Neural cell (in vitro differentiated cells): ENCODE data around the gene PARD3B. TPM values are rescaled to one million over a fixed set of nuclear protein-coding genes. Genes with fewer than 3 reads are reported as not detected.

ENCODE experiments used
- H2AFZ ChIP-seq: fragments of 200-600, 300-800 bp; sonication (generic), shearing (Covaris generic); 2 replicates; pipeline ENCODE4 v1.6.0; 2014; ENCODE audit warnings: low read depth, mild to moderate bottlenecking, antibody characterized with exemption, low read length, moderate library complexity
- H3F3A ChIP-seq: fragments of 200-600 bp; shearing (Covaris generic); 2 replicates; pipeline ENCODE4 v1.6.1; 2016; ENCODE audit warnings: mild to moderate bottlenecking, moderate library complexity, mixed read lengths, antibody characterized with exemption, low read length; ENCODE audit not compliant: insufficient read depth, poor library complexity, severe bottlenecking
- H3K27ac ChIP-seq: fragments of 200-600, 300-800 bp; sonication (generic), shearing (Covaris generic); 2 replicates; pipeline ENCODE4 v1.5.1; 2014; ENCODE audit warnings: mild to moderate bottlenecking, low read length, moderate library complexity
- H3K27me3 ChIP-seq: fragments of 300-800, 200-600 bp; sonication (generic), shearing (Covaris generic); 2 replicates; pipeline ENCODE4 v1.6.0; 2014; ENCODE audit warnings: mild to moderate bottlenecking, low read depth, low read length, moderate library complexity; ENCODE audit not compliant: insufficient read depth
- H3K36me3 ChIP-seq: fragments of 300-800, 200-600 bp; sonication (generic), shearing (Covaris generic); 2 replicates; pipeline ENCODE4 v1.5.1; 2014; ENCODE audit warnings: mild to moderate bottlenecking, antibody characterized with exemption, low read length, moderate library complexity; ENCODE audit not compliant: insufficient read depth
- H3K4me2 ChIP-seq: fragments of 300-800, 200-600 bp; sonication (generic), shearing (Covaris generic); 2 replicates; pipeline ENCODE4 v1.6.0; 2014; ENCODE audit warnings: mild to moderate bottlenecking, low read length
- H3K4me3 ChIP-seq: fragments of 300-800, 200-600 bp; sonication (generic), shearing (Covaris generic); 2 replicates; pipeline ENCODE4 v1.5.1; 2014; ENCODE audit warnings: mild to moderate bottlenecking, low read length, moderate library complexity
- H3K79me2 ChIP-seq: fragments of 200-600 bp; shearing (Covaris generic); replicated peaks from 2 replicates; pipeline ENCODE4 v1.6.0; 2014; ENCODE audit warnings: mild to moderate bottlenecking, low read length, moderate library complexity; ENCODE audit not compliant: insufficient read depth
- H3K9ac ChIP-seq: fragments of 300-800, 200-600 bp; sonication (generic), shearing (Covaris generic); 2 replicates; pipeline ENCODE4 v1.6.1; 2016; ENCODE audit warnings: mild to moderate bottlenecking, low read length, mixed read lengths
- H3K9me2 ChIP-seq: fragments of 200-600 bp; shearing (Covaris generic); 2 replicates; pipeline ENCODE4 v1.6.1; 2016; ENCODE audit warnings: mild to moderate bottlenecking, low read length, mixed read lengths; ENCODE audit not compliant: insufficient read depth
- H3K9me3 ChIP-seq: fragments of 200-600, 300-800 bp; sonication (generic), shearing (Covaris generic); 2 replicates; pipeline ENCODE4 v1.6.1; 2016; ENCODE audit warnings: mild to moderate bottlenecking, mixed run types, low read length, moderate library complexity, mixed read lengths
- H4K20me1 ChIP-seq: fragments of 200-600 bp; shearing (Covaris generic); 2 replicates; pipeline ENCODE4 v1.6.1; 2016; ENCODE audit warnings: mild to moderate bottlenecking, mixed run types; ENCODE audit not compliant: insufficient read depth
- EP300 ChIP-seq: fragments of 450-650 bp; conservative IDR thresholded peaks from 2 replicates; pipeline ENCODE4 v1.6.1; 2014; ENCODE audit warnings: antibody characterized with exemption, mild to moderate bottlenecking, moderate library complexity; ENCODE audit not compliant: poor library complexity, severe bottlenecking
- EZH2 ChIP-seq: fragments of 200-600, 300-800 bp; shearing (Covaris generic), sonication (generic); IDR thresholded peaks from 2 replicates; pipeline ENCODE4 v1.6.1; 2014; ENCODE audit warnings: antibody characterized with exemption, low read length, borderline replicate concordance, mild to moderate bottlenecking; ENCODE audit not compliant: insufficient read depth, poor library complexity, severe bottlenecking
- MXI1 ChIP-seq: fragments of 450-650 bp; conservative IDR thresholded peaks from 2 replicates; pipeline ENCODE4 v1.6.1; 2014; ENCODE audit warnings: antibody characterized with exemption, mild to moderate bottlenecking; ENCODE audit not compliant: poor library complexity, severe bottlenecking
- POLR2AphosphoS5 ChIP-seq: IDR thresholded peaks from 2 replicates; pipeline ENCODE4 v1.6.1; 2012
- REST ChIP-seq: IDR thresholded peaks from 2 replicates; pipeline ENCODE4 v1.6.1; 2012; ENCODE audit warnings: borderline replicate concordance
- SMC3 ChIP-seq: fragments of 450-650 bp; conservative IDR thresholded peaks from 2 replicates; pipeline ENCODE4 v1.6.1; 2014; ENCODE audit warnings: antibody characterized with exemption, mild to moderate bottlenecking, moderate library complexity; ENCODE audit not compliant: poor library complexity
- TAF1 ChIP-seq: IDR thresholded peaks from 2 replicates; pipeline ENCODE4 v1.6.1; 2012; ENCODE audit warnings: low read depth
- polyA plus RNA-seq: library from polyadenylated mRNA; depleted of rRNA; stranded (reverse); fragments of >200 nt; gene quantifications from 2 replicates; pipeline ENCODE4 v1.2.3, GENCODE V29; 2014
- TF ChIP-seq, protein P1 (sequence below): fragments of 450-650 bp; IDR thresholded peaks from 2 replicates; pipeline ENCODE4 v1.5.1; 2014; ENCODE audit warnings: antibody characterized with exemption, mild to moderate bottlenecking, moderate library complexity; ENCODE audit not compliant: poor library complexity, severe bottlenecking

PARD3B gene
- polyA plus RNA-seq, 1 donor from 2014 or later = 0.54 TPM

GRCh38 chr2:205629091-205629776, 1084.0 kb downstream of the PARD3B start:
- H3K9me3 ChIP-seq = no peaks in the 10 kb centered on the region
- H3K79me2 ChIP-seq = no peaks in the 10 kb centered on the region
- no peaks in the 10 kb centered on the region for H4K20me1 ChIP-seq
- no peaks in the 10 kb centered on the region for H3K9me2 ChIP-seq
- no peak overlapping the region for H3K4me2 ChIP-seq
- TF ChIP-seq, protein P1, sequence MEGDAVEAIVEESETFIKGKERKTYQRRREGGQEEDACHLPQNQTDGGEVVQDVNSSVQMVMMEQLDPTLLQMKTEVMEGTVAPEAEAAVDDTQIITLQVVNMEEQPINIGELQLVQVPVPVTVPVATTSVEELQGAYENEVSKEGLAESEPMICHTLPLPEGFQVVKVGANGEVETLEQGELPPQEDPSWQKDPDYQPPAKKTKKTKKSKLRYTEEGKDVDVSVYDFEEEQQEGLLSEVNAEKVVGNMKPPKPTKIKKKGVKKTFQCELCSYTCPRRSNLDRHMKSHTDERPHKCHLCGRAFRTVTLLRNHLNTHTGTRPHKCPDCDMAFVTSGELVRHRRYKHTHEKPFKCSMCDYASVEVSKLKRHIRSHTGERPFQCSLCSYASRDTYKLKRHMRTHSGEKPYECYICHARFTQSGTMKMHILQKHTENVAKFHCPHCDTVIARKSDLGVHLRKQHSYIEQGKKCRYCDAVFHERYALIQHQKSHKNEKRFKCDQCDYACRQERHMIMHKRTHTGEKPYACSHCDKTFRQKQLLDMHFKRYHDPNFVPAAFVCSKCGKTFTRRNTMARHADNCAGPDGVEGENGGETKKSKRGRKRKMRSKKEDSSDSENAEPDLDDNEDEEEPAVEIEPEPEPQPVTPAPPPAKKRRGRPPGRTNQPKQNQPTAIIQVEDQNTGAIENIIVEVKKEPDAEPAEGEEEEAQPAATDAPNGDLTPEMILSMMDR = no peak
- TF ChIP-seq EZH2 (no peak), REST (no peak), EP300 (no peak), TAF1 (no peak), POLR2AphosphoS5 (no peak), SMC3 (no peak)
- H3K36me3 ChIP-seq = no peaks in the 10 kb centered on the region
- no peak overlapping the region for H2AFZ ChIP-seq
- H3K27me3 ChIP-seq = no peaks in the 10 kb centered on the region
- no peaks in the 10 kb centered on the region for H3F3A ChIP-seq
- no peak overlapping the region for H3K27ac ChIP-seq
- H3K4me3 ChIP-seq = no peak overlapping the region
- H3K9ac ChIP-seq = no peak overlapping the region

GRCh38 chr2:205633994-205634393, 1088.7 kb downstream of the PARD3B start:
- Histone ChIP-seq H3K9me2 (no peaks in the 10 kb centered on the region), H3K9ac (no peak overlapping the region), H2AFZ (no peak overlapping the region), H3K9me3 (no peaks in the 10 kb centered on the region), H3K79me2 (no peaks in the 10 kb centered on the region), H3K27ac (no peak overlapping the region), H3K4me2 (no peak overlapping the region), H3K36me3 (no peaks in the 10 kb centered on the region), H3K27me3 (no peaks in the 10 kb centered on the region), H3K4me3 (no peak overlapping the region), H3F3A (no peaks in the 10 kb centered on the region), H4K20me1 (no peaks in the 10 kb centered on the region)
- TF ChIP-seq REST (no peak), MXI1 (no peak), POLR2AphosphoS5 (no peak), EZH2 (no peak), TAF1 (no peak), EP300 (no peak), SMC3 (no peak)
- TF ChIP-seq, protein P1 = no peak
